ENCODE data around the gene BRD7. TPM values are rescaled to one million over a fixed set of nuclear protein-coding genes. Genes with fewer than 3 reads are reported as not detected.

The BRD7 gene
- polyA plus RNA-seq, 1 donor = 61.6 TPM

GRCh38 chr16:50389900-50390299 lies 21.1 kb upstream of the BRD7 start:
- no peak for DNase-seq (ENCODE audit: low read depth)

DNA sequence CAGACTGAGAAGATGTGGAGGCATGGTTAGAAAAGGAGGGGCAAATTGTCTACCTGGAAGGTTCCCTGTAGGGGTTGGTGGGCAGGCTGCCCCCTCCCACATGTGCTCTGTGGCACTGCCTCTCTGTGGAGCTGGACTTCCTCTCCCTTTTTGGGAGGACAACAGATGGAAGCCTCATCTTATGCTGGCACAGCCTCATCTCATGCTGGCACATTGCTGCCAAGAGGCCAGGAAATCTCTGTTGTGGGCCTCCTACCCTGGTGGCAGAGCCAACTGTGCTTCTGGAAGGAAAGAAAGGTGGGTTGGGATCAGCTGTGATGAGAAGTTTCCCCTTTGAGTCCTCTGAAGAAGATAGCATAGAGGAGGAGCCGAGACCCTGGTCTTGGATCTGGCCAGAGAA lies 19.7 kb upstream of the BRD7 start:
- DNase-seq (ENCODE audit: low read depth) = no peak

- no peak for DNase-seq (ENCODE audit: low read depth)
Observed at GRCh38 chr16:50386774-50387173, 18.0 kb upstream of the BRD7 start.

DNA sequence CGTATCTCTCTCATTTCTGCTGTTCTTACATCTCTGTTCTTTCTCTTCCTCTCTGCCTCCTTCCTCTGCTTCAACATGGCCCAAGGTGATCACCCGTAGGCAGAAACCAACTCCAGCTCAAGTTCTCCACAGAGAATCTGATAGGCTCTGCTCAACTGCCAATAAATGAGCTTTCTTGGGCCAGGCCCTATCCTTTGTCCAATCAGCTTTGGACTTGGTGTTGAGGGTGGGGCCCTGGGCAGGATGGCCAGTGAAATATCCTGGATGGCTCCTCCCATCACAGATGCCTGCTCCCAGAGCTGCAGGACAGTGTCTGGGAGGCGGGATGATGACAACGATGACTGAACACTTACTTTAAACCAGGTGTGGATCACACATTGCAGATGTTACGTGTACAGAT lies 17.4 kb upstream of the BRD7 start:
- DNase-seq (ENCODE audit: low read depth) = no peak

DNA sequence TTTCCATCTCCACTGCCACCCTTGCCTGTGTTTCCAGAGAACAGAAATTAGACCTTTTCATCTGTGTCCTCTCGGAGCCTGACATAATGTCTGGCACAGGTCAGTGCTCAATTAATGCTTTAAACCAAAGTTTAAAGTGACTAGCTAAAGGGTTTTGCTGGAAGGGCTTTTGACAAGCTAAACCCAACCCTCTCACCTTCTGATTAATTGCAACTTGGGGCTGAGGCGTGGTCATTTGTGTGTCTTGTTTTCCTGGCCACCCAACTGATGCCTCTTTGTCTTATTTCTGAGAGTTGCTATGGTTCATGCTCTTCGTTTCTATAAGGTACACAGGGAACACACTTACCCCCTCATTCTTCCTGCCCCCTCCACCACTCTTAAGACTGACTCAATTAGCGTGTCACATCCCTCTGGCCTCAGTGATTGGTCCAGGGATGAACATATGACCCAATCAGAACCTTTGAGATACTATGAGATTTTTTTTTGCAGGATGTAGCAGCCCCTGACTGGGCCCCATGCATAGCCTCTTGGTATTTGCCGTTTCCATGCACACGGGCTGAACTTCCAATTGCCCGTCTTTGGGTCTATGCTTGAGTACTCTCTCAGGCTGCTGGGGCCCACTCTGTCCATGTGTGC lies 15.8 kb upstream of the BRD7 start:
- DNase-seq (ENCODE audit: low read depth) = no peak

GRCh38 chr16:50381679-50382440 lies 13.1 kb upstream of the BRD7 start:
- no peak for DNase-seq (ENCODE audit: low read depth)

GRCh38 chr16:50378417-50378816 lies 9.6 kb upstream of the BRD7 start:
- DNase-seq (ENCODE audit: low read depth) = no peak

DNA sequence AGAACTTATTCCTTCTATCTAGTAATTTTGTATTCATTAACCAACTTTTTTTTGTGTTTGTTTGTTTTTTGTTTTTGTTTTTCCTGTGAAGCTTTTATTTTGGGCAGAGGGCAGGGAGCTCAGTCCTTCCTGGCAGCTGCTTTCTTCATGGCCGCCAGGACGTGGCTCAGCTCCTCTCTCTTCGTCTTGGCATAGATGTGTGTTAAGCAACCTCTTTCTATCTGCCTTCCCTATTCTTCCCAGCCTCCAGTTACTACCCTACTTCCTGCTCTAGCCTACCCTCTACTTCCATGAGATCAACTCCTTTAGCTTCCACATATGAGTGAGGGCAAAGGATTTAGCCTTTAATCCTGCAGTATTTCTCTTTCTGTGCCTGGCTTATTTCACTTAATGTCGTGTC lies 8.2 kb upstream of the BRD7 start:
- no peak for DNase-seq (ENCODE audit: low read depth)

DNA sequence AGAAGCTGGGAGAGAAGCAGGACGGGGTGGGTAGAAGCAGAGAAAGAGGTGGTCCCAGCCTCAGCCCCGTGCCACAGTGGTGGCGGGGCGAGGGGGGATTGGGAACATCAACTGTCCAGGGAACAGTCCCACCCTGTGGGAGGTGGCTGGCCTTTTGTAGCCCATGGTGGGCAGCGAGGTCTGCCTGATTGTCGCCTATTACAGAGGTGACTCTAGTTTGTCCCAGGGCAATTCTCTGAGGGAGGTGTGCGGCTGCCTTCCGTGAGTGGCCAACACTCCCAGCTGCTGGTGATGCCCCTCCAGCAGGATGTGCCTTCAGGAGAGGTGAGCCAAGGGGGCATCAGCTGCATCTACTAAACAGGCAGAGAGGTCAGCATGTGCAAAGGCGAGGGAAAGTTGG lies 5.0 kb upstream of the BRD7 start:
- no peak for DNase-seq (ENCODE audit: low read depth)

DNA sequence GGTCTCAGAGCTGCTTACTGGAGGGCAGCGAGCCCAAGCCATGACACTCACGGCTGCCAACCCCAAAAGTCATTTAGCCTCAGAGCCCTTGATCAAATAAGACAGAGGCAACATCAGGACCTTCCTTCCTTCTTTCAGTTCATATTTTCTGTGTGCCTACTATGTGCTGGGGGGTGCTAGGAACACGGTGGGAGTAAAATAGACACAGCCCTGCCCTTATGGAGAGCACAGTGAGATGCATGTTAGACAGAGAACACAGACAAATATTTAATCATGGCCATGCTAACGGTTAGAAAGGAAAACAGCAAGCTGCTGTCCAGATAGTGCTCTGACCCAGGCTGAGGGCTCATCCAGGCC lies 4.5 kb upstream of the BRD7 start:
- DNase-seq (ENCODE audit: low read depth) = no peak

DNA sequence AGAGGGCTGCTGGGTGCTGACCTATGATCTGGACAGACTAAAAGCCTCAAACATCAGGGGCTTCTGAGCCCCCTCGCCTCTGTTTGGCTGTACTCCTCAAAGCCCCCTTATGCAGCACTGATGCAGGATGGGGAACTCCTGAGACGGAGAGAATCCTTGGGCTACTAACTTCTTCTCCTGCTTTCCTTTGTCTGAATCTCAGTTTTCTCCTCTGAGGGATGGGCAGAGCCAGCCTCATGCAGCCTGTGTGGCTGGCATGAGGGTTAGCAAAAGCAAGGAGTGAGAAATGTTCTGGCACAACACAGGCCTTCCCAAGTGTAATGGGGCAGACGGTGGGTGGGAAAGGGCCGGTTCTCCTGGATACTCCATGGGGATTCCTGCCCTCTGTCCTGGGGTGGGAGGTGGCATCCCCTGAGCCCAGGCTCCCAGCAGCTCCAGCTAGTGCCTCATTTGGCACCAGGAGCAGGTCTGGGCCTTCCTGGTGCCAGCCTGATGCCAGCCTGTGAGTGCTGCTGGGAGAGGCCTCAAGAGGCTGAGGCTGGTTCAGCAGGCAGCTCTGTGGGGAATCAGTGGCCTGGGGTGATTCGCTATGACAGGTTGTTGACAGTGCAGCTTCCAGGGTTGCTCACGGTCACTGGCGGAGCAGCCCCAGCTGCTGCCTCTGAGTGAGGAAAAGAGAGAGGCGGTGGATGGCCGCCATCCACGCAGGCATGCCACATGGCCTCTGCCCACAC lies 4.0 kb upstream of the BRD7 start:
- DNase-seq (ENCODE audit: low read depth) = no peak

GRCh38 chr16:50371936-50372595 lies 3.3 kb upstream of the BRD7 start:
- DNase-seq (ENCODE audit: low read depth) = no peak

- DNase-seq (ENCODE audit: low read depth) = no peak
Observed at GRCh38 chr16:50371036-50371716, 2.4 kb upstream of the BRD7 start.

DNA sequence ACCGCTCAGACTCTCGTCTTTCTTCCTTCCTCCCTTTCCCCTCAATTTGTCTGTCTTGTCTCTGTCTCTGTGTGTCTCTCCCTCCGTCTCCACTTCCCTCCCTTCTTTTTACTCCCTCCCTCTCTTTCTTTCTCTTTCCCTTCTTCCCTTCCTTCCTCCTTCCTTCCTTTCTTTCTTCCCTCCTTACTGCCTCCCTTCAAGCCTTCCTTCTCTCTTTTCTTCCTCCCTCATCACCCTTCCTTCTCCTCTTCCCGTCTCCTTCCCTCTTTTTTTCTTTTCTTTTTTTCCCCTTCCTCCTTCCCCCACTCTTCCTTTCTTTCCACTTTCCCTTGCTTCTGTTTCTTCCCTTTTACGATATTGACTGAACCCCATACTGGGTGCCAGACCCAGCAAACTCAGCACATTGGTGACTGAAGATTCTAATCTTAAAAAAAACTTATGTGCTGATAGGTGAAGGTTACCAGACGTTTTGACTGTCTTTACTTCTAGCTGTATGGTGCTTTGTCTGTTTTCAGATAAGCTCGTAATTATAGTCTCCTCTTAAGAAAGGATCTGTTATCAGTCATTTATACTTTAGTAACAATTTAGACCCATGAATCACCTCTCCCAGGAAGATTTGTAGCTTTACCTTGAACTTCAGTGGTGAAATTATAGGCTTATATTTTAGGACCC lies 481 bp upstream of the BRD7 start:
- DNase-seq (ENCODE audit: low read depth) = no peak

- no peak for DNase-seq (ENCODE audit: low read depth)
Observed at GRCh38 chr16:50367777-50368409, 895 bp downstream of the BRD7 start.

- no peak for DNase-seq (ENCODE audit: low read depth)
Observed at GRCh38 chr16:50365791-50366575, 2.8 kb downstream of the BRD7 start.

DNA sequence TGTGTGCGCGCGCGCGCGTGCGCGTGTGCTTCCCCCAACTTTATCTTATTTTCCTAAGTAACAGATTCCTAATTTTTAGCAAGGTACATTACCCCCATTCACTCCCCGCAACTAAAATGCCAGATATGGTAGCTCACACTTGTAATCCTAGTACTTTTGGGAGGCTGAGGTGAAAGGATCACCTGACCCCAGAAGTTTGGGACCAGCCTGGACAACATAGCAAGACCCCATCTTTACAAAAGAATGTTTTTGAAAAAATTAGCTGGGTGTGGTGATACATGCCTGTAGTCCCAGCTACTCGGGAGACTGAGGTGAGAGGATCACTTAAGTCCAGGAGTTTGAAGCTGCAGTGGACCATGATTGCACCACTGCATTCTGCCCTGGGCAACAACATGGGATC lies 5.1 kb downstream of the BRD7 start:
- no peak for DNase-seq (ENCODE audit: low read depth)

GRCh38 chr16:50360779-50361178 lies 8.0 kb downstream of the BRD7 start:
- DNase-seq (ENCODE audit: low read depth) = no peak

DNA sequence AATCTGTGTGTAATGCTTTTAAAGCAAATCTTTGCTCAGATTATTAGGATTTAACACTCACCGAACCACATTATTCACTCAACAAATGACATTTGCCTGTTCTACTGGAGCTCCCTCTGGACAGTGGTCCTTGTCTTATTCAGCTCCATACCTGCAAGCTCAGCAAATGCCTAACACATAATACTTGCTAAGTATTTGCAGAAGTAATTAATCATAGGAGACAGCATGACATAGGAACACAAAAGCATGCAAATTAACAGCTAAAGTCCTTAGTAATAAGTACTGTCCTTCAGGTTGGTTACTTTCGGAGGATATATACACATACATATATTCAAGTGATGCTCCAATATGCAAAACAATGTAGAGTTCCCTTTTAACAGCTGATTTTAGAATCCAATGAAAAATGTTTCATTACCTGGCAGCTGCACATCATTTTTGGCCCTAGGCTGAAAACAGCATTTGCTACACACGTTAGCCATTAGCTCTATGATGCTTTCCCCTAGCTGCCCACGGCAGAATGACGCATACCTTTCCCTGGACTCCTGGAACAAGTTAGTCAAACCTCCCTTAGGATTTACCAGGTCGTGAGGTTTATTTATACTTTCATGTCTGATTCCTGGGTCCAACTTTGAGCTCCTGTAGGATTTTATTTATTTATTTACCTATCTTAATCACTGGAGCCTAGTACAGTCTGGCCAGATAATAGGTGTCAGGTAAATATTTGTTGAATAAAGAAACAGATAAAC lies 8.6 kb downstream of the BRD7 start:
- no peak for DNase-seq (ENCODE audit: low read depth)

Measured in forelimb muscle (tissue), 1 donor.